ENCODE measurements around the gene ANO2.

ANO2 gene

DNA sequence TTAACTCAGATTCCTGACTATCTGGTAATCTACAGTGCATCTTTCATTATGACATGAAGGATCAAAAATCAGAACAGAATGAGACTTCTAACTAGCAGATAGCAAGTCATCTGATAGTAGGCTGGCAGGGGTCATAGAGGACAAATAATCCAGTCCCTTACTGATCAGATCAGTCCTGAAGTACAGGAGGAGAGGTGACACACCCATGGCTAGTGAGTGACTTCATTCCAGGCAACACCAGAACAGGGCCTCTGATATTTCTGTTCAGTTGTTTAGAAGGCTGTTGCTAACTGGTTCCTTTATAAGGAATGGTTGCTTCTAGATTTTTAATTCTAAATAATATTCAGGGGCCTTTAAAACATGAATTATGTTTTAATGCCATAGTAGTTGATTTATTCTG, 291.0 kb downstream of the ANO2 start:
- DNase-seq: no peak

DNA sequence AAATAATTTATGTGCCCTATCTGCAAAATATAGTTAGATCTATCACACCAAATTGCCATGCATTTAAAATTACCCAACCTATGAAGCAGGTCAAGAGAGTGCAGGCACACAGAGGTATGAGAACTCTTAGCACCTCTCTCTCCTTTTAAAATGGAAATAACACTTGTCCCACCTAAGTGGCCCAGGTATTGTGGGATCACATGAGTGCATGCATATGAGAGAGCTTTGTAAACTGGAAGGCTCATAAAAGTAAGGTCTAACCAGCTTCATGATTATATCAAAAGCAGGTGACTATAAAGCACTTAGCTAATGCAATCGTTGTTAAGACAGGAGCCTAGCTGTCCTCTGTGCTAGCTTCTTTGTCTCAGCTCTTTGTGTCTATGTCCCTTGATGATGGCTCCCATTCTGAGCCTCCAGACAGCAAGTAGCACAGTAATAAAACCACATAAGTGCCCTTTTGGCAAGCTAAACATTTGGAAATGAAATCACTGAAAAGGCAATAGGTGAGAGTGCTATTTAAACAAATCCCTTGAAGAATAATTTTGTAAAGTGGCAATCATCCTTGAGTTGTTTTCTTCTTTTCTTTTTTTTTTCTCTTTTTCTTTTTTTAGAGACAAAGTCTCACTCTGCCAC, 294.1 kb downstream of the ANO2 start:
- no peak for DNase-seq

DNA sequence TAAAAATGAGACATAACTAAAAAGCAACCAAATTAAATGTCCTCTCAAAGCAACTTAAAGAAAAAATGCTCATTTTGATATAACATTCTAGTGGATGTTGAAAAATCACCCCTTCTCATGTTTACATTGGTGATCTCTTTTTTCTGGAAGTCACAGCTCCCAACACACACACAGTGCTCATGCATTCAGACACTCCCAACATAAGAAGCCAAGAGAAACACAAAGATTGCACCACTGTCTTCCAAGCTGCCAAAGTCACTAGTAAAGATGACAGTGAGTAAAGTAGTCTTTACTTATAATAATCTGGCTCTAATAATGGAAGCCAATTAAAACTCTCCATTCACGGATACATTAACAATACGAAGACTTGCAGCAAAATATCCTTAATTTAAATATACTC, 294.8 kb downstream of the ANO2 start:
- DNase-seq: no peak

DNA sequence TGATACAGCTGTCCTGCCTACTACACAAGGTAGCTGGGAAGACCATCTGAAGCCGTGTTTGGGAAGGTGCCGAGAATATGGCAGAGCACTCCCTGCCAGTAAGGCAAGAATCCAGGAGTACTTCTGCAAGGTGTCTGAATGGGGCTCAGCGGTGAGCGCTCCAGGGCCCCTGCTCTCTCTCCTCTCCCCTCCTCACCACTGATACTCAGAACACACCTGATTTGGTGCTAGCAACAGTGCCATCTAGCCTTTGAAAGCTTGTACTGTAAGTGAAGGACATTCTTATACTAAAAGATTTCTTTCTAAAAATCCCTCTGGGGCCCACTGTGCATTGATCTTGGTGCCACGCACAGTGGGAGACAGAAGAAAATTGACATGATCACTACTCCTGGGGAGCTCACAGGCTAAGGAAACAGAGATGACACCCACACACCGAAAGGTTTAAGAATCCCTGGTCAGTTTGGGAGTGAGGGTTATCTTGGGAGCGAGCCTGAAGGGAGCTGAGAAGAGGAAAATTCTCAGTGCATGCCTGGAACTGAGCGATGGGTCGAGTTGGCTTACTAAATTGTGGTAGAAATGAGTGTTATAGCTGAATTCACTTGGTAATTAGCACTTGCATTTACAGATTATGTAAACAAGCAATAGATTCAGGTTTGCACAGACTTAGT, 296.2 kb downstream of the ANO2 start:
- DNase-seq: peak; percentile 15

DNA sequence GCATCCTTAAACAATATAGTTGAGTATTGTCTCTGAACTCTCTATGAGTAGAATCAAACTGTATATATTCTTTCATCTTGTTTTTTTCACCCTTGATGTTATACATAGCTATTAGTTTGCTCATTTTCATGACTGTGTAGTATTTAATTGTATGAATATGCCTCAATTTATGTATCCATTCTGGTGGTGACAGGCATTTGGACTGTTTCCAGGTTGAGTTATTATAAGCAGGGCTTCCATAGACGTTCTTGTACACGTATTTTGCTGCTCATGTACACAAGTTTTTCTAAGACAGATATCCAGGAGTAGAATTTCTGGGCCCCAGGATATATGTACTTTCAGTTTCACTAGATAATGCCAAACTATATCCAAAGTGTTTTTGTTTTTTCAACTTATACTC, 301.8 kb downstream of the ANO2 start:
- DNase-seq: no peak

DNA sequence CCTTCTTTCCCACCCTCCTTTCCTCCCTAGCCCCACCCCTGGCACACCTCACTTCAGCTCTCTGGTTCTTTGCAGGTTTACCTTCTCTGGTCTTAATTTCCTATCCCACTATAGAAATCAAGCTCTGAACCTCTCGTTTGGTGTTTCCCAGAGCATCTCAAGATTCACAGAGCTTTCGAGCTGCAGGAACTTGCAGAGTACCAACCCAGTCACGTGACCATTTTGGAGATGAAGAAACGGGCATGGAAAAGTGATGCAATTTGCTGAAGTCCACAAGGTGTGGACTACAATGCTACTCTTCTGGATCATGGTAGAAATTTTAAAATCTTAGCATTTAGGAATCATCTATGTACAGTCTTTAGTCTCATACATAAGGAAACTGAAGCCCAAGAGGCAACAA, 307.4 kb downstream of the ANO2 start:
- DNase-seq: no peak

DNA sequence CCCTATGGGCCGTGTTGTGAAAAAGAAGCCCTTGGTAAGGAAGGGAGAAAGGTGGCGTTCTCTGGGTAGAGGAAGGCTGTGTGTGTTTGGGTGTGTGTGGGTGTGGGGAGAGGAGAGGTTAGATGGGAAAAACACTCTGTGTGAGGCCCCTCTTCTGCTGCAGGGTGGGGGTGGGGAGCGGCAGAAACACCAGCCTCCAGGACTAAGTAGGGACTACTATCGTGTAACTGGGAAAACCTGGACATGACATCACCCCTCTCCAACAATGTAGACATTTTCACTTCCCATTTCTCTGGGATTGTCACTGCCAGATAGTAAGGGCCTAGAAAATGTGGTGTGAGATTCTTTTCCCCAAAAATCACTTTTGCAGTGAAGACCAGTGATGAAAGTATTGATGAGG, 308.2 kb downstream of the ANO2 start:
- DNase-seq: no peak

DNA sequence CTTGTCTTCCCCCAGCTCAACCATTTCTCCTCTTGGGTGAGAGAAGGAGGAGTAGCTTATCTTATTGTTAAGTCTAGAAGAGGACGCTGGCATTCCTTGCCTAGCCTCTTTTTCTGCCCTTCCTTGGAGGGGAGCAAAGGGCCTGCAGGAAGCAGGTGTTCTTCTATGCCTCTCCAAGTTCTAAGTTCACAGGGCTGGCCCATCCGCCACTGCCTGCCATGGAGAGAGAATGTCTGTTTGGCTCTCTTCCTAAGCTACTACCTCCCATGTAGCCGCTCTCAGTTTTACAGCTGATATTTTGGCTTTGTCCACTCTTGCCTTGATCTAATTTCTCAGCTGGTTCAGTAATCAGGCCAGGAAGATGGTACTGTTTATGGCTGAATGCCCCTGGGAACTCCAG, 312.0 kb downstream of the ANO2 start:
- no peak for DNase-seq

DNA sequence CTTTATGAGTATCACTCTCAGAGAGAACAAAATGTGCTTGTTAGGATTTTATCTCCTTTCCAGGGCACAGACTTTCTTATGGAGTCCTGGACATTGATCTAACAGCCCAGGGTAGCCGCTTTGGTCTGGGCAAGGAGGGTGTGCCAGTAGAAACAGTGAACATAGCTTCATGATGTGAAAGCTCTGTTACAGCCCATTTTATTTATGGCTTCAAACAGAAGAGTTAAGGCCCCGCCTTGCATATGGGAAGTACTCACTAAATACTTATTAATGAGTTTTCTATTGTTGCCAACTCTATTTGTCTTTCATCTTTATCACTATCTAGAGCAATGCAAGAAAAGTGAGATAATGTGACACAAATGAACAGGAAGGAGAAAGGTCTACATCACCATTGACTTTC, 312.6 kb downstream of the ANO2 start:
- DNase-seq: no peak

DNA sequence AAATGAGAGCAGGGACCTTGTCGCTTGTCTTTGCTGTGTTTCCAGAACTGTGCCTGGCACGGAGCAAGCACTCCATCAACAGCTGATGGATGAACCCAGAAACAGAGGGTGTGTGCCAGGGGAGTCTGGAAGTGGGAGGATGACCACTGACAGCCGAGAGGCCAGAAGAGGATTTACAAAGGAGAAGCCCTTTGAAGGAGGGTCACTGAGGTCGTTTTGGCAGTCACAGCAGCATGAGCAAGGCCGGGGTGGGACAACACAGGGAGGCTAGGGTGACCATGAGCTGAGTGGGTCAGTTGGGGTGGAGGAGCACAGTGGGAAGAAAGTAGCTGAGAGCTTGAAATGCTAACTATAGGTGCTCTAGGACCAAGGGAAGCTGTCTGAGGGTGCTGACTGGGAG, 313.6 kb downstream of the ANO2 start:
- DNase-seq: no peak

DNA sequence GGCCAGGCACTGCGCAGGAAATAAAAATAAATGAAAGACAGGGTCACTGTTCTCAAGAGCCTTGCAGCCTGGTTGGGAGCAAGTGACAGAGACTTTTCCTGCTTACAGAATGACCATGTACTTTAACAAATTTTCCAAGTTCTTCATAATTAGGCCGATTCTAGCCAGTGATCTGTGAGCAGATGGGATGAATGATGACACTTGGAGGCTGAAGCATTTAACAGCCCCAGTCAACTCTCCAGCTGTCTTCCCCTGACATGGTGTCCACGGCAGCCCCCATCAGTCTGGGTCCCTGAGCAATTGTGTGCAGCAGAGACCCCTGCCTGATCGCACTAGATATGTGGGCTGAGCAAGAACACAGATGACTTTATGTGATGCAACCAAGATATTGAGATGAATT, 314.3 kb downstream of the ANO2 start:
- no peak for DNase-seq

DNA sequence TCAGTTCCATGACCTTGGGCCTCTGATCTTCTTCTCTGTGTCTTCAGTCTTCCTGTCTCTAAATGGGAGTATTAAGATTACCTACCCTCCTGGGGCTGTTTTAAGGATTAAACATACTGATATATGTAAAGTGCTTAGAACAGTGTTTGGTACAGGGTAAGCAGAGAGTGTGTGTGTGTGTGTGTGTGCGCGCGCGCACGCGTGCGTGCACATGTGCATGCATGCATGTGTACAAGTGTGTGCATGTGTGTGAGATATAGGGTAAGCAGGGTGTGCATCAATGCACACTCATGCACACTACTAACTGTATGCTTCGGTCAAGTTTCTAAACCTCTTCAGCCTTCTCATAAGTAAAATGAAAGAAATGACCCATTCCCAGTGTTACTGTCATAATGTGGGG, 316.6 kb downstream of the ANO2 start:
- DNase-seq: no peak

DNA sequence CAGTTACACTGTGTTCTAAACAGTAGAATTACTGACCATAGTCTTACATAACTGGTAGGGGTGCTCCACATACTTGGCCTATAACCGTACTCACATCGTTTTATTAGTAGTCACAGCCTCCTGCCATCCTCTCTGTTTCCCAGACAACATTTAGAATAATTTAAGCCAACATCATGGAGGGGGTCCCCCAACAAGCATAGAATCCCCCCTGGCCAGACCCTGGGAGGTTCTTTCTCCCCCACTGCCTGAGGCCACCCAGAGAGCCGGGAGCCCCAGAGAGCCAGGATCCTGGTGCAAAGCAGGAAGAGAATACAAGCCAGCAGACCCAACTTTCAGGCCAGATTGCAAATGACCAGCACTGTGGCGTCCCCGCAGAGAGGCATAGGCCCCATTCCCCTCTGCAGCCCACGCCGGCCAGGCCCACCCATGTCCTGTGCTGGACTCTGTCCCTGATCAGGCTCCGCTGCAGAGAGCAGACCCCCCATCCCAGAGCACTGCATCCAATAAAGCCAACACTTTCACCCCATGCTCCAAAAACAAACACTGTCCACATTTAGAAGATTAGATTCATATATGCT, 317.9 kb downstream of the ANO2 start:
- no peak for DNase-seq

DNA sequence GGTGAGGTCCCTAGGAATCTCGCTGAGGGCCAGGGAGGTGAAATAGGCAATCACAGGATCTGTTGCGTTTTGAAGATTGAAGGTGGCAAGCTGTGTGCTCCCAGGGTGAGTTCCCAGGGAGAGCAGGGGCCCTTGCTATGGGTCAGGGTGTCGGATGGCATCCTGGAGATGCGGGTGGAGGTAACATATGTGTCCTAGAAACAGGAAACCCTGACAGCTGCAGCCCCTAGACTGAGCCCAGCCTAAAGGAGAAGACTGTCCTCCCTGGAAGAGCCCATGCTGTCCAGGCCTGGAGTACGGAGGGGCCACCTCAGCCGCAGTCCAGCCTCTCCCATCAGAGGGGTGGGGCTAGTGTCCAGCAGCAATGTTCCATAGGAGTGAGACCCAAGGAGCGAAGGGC, 318.9 kb downstream of the ANO2 start:
- DNase-seq: no peak

DNA sequence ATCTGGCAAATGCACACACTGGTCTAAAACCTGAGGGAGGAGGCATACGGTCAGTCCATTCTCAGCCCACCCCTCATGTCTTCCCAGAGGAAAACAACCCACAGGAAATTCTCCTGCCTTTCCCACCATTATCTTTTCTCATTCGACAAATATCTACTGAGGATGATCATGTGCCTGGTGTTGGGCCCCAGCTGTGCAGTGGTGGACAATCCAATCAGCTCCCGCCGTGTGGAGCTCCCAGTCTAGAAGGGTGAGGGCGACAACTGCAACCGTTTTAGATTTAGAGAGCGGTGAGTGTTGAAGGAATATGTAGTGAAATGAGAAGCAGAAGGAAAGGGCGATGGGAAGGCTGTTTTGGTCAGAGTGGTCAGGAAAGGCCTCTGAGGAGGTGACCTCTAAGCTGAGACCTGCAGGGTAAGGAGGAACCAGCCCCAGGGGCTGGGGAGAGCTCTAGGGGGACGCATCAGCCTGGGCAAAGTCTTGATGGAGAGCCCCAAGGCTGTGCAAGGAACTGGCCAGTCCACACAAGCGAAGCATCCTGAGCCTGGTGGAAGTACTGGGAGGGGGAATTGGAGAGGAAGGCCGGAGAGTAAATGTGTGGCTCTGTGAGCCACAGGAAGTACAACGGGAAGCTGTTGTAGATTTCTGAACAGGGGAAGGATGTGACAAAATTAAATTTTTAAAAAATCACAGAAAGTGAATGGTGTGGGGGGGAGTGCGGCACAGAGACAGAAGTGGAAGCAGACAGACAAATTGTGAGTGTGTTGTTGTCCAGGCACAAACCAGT, 320.4 kb downstream of the ANO2 start:
- no peak for DNase-seq

DNA sequence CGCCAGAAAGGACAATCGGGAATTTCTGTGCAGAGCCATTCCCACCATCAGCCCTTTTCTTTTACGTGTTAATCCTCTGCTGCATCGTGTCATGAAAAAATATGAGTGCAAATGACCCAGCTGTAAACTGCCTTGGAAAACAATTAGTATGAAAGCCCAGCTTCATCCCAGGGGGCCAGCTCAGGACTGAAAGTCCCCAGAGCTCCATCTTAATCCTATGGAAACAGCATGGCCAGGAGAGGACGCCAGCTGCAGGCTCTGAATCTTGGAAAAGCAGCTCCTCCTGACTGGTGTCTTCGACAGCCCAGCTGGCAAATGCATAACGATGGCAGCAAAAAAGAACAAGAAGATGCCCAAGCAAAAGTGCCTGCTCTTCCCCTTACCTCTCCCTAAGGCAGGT, 321.6 kb downstream of the ANO2 start:
- no peak for DNase-seq

DNA sequence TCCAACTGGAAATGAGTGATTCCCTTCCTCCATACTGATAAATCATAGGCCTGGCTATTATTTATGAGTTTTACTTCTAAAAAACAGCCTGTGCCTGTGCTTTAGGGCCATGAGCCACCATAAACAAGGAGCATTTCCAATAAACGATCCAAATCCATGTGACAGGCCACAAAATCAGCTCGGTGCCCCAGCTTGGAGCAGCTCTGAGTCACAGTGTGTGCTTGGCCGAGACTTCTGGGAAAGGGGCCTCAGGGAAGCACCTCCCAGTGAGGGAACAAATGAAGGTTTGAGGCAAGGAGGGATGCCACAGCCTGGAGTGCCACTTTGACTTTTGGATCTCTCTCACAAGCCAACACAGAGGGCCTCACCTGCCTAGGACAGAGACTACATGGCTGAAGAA, 322.8 kb downstream of the ANO2 start:
- no peak for DNase-seq

DNA sequence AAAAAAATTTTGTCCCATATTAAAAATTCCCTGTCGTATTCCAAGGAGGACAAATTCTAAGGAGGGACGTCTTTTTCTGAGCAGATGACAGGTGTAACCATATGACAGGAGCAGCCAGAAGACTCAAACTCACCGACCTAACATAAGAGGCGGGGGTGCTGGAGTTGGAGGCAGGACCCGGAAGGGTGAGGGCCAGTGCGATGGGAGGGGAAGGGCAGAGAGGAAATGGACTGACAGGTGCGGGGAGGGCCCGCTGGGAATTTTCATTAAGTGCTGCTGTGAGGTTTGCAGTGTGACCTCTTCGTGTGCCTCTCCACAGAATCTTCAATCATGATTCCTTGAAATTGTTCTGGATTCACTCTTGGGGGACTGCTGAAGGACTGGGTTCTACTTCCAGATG, 323.7 kb downstream of the ANO2 start:
- DNase-seq: no peak

DNA sequence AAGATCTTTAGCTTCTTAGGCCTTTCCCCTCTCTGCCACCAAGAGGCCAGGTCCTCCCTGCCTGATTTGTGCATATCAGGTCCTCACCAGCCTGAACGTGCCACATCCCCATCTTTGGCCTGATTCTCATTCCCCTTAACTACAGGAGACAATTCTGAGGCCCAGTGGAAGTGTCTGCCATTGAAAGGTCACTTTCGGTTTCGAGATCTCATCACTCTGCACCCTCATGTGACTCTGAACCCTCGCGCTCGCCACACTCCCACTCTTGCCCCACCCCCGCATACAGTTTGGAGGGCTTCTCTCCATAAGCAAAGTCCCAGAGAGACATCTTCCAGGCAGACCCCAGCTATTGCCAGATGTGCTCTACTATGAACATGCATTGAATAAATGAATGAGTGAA, 324.2 kb downstream of the ANO2 start:
- DNase-seq: no peak

DNA sequence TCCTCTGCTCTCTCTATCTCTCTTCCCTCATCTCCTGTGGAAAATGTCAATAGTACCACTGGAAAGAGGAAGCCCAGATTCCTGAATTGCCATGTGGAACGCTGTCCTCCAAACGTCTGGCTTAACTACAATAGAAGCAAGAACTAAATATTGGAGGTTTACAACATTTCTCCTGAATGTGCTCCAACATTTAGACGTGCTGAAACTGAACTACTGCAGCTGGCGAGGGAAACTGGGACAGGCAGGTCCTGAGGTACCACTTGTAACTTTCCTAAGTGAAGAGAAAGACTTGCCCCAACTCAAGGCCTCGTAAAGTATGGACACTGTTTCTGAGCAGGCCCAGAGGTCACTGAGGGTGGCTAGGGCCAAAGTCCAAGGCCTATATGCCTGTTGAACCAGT, 325.4 kb downstream of the ANO2 start:
- no peak for DNase-seq

DNA sequence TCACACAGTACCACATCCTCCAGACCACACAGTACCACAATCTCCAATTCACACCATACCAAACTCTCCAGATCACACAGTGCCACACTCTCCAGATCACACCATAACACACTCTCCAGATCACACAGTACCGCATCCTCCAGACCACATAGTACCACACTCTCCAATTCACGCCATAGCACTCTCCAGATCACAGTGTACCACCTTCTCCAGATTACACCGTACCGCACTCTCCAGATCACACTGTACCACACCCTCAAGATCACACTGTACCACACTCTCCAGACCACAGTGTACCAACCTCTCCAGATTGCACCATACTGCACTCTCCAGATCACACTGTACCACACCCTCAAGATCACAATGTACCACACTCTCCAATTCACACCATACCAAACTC, 328.2 kb downstream of the ANO2 start:
- DNase-seq: no peak

DNA sequence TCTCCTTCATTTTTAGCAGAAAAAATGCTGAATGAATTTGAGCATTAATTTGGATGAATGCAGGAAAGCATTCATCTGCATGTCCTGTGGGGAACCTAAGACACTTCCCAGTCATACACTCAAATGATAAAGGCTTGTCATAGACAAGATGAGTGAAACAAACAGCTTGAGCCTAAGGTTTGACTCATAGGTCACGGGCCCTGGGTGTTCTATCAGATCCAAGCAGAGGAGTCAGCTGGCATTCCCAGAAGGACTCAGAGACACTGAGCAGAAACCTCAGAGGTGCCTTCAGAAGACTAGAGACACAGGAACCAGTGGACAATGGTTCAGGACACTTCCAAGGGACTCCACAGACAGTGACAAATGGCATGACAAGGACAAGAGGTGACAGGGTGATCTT, 329.3 kb downstream of the ANO2 start:
- DNase-seq: no peak

DNA sequence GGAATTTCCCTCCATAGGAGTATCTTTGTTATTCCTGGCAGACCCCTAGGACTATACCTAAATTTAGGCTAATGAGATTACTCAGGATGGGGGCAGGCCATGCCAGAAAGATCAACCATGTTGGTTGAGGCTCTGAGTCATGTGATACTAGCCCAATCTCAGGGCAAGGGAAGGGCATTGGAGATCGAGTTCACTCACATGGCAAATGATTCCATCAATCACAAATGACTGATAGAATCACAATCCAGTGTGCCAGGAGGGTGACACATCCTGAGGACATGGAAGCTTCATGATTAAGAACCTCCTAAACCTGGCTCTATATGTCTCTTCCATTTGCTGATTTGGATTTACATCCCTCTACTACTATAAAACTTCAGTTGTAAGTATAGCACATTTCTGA, 330.8 kb downstream of the ANO2 start:
- DNase-seq: no peak
